LoVo (cell line): ENCODE data around the gene SNX19.
"Not testable (repeated sequence)": the region's sequence is repeated elsewhere in the genome, so short reads cannot be mapped to it uniquely, and the experiment has no call there.

Experiments used
- DNase-seq: peaks from one replicate; pipeline ENCODE4 v3.0.0-alpha.2; 2016; ENCODE audit warnings: low spot score

Gene SNX19

DNA sequence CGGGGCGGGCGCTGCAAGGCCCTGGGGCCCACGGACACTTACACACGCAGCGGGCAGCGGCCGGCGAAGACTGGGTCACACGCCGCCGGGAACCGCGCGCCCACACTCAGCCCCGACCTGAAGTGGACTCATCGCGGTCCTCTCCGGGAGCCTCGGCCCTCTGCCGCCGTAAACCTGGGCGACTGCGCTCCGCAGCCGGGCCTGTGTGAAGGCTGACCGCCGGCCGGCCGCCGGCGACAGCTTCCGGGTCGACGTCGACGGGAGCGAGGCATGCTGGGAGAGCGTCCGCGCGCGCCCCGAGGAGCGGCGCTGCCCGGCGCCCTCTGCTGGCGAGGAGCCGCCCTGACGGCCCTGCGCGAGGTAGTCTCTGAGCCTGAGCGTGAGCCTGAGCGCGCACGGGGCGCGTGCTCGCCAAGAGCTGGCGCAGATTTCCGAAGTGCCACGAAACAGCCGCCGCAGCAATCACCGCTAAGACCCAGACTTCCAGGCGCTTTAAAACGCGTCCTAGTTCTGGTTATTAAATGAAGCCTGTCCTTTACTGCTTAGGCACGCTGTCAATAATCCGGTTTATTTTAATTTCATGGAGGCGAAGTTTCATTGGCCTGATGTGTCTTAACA, at the start of gene SNX19:
SNX19 (minus strand) TSS at position 242 of the 618 bp plus-strand sequence. CDS start 540 bp downstream, outside the sequence.
- DNase-seq = peak; percentile 92

DNA sequence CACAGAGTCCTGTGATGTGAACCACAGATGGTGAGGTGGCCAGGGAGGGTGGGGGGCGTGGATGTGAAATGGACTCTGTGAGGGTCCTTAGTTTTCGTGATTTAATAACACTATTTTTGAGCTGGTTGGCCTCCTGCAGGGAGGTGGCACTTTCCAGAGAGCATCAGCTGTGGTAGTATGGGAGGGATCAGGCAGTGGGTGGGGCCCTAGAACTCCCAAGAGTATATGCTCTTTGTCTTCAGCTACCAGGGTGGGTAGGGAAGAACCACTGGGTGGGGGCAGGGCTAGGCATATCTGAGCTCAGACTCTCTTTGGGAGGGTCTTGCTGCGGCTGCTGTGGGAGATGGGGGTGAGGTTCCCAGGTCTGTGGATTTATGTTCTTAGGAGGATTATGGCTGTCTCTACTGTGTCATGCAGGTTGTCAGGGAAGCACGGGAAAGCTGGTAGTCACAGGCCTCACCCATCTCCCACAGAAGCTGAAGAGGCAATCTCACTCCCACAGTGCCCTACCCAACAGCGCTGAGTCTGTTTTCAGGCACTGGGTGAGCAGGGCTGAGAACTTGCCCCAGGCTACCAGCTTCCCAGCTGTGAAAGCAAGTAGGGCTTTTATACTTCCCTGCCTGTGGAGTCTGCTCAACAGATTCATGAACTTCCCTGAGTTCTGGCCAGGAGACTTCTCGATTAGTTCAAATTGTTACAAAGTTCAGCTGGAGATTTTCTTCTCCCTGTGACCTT, 47.9 kb upstream of the SNX19 start:
- DNase-seq = no peak

- no peak for DNase-seq
Observed at GRCh38 chr11:130947889-130948288, 31.6 kb upstream of the SNX19 start.

DNA sequence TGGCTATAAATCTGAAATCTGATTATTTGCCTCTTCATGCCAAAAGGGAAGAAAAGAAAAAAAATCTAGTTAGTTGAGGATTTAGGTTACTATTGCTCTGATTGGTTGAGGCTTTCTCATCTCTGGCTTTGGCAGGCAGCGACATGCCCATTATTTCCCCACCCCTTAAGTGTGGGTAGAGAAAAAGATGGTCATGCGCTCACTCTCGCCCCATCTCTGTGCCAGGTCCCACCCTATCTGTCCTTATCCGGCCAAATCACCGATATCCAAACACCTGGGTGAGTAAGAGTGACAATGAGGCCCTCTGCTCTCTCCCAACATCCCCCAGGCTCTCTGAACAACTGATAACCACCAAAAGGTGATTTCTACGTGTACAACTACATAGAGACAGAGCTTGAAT, 31.2 kb upstream of the SNX19 start:
- no peak for DNase-seq

- DNase-seq = no peak
Observed at GRCh38 chr11:130947058-130947457, 30.8 kb upstream of the SNX19 start.

- DNase-seq = no peak
Observed at GRCh38 chr11:130945896-130946295, 29.6 kb upstream of the SNX19 start.

DNA sequence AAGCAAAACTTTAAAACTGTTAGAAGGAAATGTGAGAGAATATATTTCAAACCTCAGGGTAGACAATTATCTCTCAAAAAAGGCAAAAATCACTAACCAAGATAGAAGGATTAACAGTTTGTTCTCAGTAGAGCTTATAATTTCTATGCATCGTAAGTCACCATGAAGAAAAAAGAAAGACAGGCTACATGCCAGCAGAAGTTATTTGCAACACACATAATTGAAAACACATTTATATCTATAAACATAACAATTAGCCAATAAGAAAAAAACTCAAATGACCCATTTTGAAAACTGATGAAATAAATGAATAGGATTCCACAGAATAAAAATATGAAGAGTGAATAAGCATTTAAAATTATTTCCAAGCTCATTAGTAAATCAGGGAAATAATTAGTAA, 24.4 kb upstream of the SNX19 start:
- DNase-seq = no peak

DNA sequence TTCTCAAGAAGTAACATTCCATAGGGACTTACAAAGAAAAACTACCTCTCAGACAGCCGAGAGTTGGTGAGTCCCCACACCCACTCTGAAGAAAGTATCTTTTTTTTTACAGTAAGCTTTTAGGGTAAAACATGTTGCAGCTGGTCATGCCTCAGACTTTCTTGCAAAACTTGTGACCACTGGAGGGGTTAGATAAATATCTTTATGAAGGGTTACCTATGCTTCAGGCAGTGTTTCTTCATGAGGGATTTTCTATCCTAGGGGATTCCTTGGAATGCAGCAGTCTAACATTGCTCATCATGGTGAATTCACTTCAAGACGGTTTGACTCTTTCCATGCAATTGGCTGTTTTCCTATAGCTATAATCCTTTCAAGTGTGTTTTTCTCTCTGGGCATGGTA, 20.8 kb upstream of the SNX19 start:
- no peak for DNase-seq

DNA sequence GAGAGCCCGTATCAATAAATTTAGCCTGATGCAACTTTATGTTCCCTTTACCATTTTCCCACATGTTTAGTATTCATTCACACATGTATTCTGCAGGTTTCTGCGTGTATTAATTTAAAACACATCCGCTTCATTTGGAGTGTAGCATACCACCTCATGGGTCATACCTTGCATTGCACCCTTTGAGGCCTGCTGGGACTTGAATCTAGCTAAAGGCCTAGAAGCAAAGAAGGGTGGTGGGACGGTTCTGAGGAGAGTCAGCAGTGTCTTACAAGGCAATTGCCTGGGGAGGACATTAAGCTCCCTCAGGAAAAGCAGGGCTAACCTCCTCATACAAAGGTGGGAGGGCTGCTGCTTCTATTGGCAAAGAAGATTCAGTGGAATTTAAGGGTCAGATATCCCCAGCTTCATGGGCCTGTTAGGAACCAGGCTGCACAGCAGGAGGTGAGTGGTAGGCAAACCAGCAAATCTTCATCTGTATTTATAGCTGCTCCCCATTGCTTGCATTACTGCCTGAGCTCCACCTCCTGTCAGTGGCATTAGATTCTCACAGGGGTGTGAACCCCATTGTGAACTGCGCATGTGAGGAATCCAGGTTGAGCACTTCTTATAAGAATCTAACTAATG, 15.9 kb upstream of the SNX19 start:
- no peak for DNase-seq

DNA sequence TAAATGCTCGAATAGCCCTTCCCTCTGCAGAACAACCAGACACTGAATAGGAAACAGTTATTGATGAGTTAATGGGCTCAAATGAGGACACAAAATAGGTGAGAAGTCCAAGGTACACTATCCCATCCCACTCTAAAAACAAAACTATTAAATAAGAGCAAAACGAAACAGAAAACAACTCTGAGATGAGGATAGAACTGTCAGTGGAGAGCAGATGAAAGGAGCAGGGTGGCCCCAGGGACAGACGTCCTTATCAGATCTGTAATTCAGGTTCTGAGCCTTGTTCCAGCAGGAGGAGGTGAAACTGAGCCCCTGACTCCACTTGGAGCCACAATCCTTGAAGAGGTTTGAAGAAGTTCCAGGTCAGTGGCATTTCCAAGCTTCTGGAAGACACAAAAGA, 8.5 kb upstream of the SNX19 start:
- no peak for DNase-seq

GRCh38 chr11:130920612-130921011, 4.3 kb upstream of the SNX19 start:
- not testable (repeated sequence) for DNase-seq

- DNase-seq = no peak
Observed at GRCh38 chr11:130918081-130918480, 1.8 kb upstream of the SNX19 start.

DNA sequence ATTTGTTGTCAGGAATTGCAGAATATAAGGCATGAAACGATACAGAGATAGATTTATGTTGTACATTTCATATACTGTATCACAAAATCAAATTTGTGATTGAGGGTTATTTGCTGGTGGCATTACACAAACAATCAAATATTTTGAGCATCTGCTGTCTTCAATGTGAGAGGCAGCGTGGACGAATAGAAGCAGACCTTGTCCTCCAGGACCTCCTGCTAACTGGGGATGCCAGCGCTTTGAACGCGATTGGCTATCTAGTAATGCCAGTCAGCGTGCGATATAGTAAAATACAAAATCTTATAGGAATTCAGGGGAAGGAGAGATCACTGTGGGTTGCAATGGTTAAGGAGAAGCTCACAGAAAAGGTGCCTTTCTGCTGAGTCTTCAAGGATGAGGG, 631 bp upstream of the SNX19 start:
- no peak for DNase-seq

DNA sequence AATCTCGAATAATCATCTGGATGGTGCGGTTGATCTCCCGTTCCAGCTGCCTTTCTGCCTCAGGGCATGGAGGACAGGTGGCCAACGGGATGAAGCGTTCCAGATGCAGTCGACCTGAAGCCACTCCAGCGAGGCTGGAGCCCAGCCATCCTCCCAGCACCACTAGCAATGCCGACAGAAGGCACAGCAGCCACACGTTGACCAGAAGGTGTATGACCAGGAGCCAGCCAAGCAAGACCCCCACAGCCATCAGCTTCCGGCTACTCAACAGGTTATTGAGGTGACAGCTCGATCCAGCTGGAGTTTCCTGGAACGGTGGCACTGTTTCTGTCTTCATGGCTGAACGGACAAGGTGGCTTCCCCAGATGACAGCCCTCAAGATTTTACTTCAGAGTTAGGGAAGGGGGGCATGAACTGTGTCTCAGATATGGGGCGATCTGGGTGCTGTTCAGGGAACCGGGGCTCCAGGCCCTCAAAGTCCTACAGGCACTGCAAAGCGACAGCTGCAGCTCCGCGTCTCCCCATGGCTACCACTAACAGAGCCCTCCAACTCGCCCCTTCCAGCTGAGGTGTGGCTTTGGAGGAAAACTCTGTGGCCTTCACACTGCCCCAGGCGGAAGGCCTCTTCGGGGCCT, 559 bp downstream of the SNX19 start:
- DNase-seq = no peak

- no peak for DNase-seq
Observed at GRCh38 chr11:130913268-130913667, 3.0 kb downstream of the SNX19 start.

GRCh38 chr11:130912552-130912951, 3.7 kb downstream of the SNX19 start:
- DNase-seq = no peak

GRCh38 chr11:130911306-130911705, 5.0 kb downstream of the SNX19 start:
- no peak for DNase-seq

- no peak for DNase-seq
Observed at GRCh38 chr11:130909650-130910049, 6.6 kb downstream of the SNX19 start.

DNA sequence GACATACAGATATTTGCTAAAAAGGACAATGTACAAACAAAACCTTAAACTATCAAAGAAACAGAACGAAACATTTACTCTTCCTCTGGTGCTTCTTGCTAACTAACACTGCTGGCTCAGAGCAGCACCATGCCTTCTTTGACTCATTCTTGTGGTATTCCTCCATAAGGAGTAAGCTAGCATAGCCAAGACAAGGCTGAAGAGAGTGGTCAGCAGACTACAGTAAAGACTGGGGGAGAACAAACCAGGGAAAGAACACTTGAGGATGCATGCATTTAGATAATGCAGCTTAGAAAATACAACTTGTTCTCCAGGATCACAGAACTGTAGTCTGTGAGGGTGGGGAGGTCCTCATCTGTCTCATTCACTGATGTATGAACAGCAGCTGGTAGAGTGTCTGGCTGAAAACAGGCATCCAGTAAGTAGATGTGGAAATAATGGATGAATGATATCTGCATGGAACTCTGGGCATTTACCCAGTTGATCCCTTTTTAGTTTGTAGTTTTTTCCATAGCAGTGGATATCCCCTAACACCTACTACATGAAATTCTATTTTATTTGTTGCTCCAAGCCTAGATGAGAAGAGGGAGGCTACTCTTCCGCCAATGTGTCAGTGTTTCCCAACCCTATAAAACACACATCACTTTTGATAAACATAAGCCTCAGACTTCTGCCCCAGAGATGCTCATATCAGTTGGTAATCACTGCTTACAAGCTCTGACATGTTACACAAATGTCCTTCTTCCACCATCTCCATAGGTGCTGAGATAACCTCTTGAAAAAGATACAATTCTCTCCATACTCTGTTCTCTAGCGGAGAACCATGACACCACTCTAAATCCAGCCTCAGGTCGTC, 7.3 kb downstream of the SNX19 start:
- DNase-seq = no peak

GRCh38 chr11:130908061-130908460, 8.2 kb downstream of the SNX19 start:
- DNase-seq = no peak

- DNase-seq = no peak
Observed at GRCh38 chr11:130907229-130907628, 9.1 kb downstream of the SNX19 start.

- DNase-seq = no peak
Observed at GRCh38 chr11:130906616-130907015, 9.7 kb downstream of the SNX19 start.
